HEK293 (cell line): ENCODE measurements around the gene LRCH4.

Source experiments
- KLF1 ChIP-seq: fragments of 450-650 bp; formaldehyde crosslinking; IDR thresholded peaks from 2 replicates; pipeline ENCODE4 v1.5.1; 2016; ENCODE audit warnings: missing biosample characterization, missing genetic modification characterization
- KLF16 ChIP-seq: fragments of 450-650 bp; formaldehyde crosslinking; IDR thresholded peaks from 2 replicates; pipeline ENCODE4 v1.5.1; 2017; ENCODE audit warnings: missing biosample characterization, missing genetic modification characterization
- MYNN ChIP-seq: fragments of 450-650 bp; formaldehyde crosslinking; IDR thresholded peaks from 2 replicates; pipeline ENCODE4 v1.5.1; 2016; ENCODE audit warnings: missing biosample characterization, missing genetic modification characterization, borderline replicate concordance
- ZNF112 ChIP-seq: fragments of 450-650 bp; formaldehyde crosslinking; IDR thresholded peaks from 2 replicates; pipeline ENCODE4 v1.5.0; 2017; ENCODE audit warnings: missing biosample characterization, missing genetic modification characterization
- ZNF174 ChIP-seq: fragments of 450-650 bp; formaldehyde crosslinking; IDR thresholded peaks from 2 replicates; pipeline ENCODE4 v1.5.0; 2017; ENCODE audit warnings: missing biosample characterization, mild to moderate bottlenecking, missing genetic modification characterization
- TF ChIP-seq, protein P1 (sequence below): fragments of 450-650 bp; formaldehyde crosslinking; IDR thresholded peaks from 2 replicates; pipeline ENCODE4 v1.5.1; 2016; ENCODE audit warnings: missing biosample characterization, missing genetic modification characterization
- TF ChIP-seq, protein P2 (sequence below): fragments of 450-650 bp; formaldehyde crosslinking; IDR thresholded peaks from 2 replicates; pipeline ENCODE4 v1.5.1; 2016; ENCODE audit warnings: missing biosample characterization, missing genetic modification characterization, low read depth
- TF ChIP-seq, protein P3 (sequence below): fragments of 450-650 bp; formaldehyde crosslinking; IDR thresholded peaks from 2 replicates; pipeline ENCODE4 v1.5.1; 2016; ENCODE audit warnings: missing biosample characterization, missing genetic modification characterization
- TF ChIP-seq, protein P4 (sequence below): fragments of 450-650 bp; formaldehyde crosslinking; IDR thresholded peaks from 2 replicates; pipeline ENCODE4 v1.5.1; 2017; ENCODE audit warnings: missing biosample characterization, missing genetic modification characterization
- TF ChIP-seq, protein P5 (sequence below): fragments of 450-650 bp; formaldehyde crosslinking; conservative IDR thresholded peaks from 2 replicates; pipeline ENCODE4 v1.5.1; 2016; ENCODE audit warnings: low read depth, missing biosample characterization, missing genetic modification characterization
- TF ChIP-seq, protein P6 (sequence below): fragments of 450-650 bp; formaldehyde crosslinking; IDR thresholded peaks from 2 replicates; pipeline ENCODE4 v1.5.1; 2016; ENCODE audit warnings: missing biosample characterization, missing genetic modification characterization
- TF ChIP-seq, protein P7 (sequence below): fragments of 450-650 bp; formaldehyde crosslinking; IDR thresholded peaks from 2 replicates; pipeline ENCODE4 v1.5.1; 2016; ENCODE audit warnings: missing biosample characterization, missing genetic modification characterization
- TF ChIP-seq, protein P8 (sequence below): fragments of 450-650 bp; formaldehyde crosslinking; IDR thresholded peaks from 2 replicates; pipeline ENCODE4 v1.5.1; 2016; ENCODE audit warnings: missing biosample characterization, missing genetic modification characterization

DNA sequence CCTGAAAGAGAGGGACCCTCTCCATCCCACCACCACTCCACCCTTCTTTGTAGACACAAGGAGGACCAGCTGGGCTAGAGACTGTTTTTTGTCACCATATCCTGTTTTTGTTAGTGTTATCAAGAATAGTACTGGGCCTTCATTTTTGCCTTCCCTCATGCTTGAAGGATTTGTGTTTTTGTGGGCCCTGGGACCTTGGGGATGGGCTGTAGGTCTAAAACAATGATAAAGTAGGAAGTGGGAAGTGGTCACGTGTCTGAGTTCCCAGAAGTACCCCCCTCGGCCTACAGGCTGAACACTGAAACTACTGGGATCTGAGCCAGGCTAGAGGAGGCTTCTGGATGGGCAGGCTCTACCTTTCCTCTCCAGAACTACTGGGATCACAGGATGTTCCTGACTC lies 38.1 kb downstream of the LRCH4 start:
- TF ChIP-seq, protein P1, sequence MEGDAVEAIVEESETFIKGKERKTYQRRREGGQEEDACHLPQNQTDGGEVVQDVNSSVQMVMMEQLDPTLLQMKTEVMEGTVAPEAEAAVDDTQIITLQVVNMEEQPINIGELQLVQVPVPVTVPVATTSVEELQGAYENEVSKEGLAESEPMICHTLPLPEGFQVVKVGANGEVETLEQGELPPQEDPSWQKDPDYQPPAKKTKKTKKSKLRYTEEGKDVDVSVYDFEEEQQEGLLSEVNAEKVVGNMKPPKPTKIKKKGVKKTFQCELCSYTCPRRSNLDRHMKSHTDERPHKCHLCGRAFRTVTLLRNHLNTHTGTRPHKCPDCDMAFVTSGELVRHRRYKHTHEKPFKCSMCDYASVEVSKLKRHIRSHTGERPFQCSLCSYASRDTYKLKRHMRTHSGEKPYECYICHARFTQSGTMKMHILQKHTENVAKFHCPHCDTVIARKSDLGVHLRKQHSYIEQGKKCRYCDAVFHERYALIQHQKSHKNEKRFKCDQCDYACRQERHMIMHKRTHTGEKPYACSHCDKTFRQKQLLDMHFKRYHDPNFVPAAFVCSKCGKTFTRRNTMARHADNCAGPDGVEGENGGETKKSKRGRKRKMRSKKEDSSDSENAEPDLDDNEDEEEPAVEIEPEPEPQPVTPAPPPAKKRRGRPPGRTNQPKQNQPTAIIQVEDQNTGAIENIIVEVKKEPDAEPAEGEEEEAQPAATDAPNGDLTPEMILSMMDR: no peak
- TF ChIP-seq MYNN: no peak
- no peak for TF ChIP-seq KLF1
- TF ChIP-seq, protein P2, sequence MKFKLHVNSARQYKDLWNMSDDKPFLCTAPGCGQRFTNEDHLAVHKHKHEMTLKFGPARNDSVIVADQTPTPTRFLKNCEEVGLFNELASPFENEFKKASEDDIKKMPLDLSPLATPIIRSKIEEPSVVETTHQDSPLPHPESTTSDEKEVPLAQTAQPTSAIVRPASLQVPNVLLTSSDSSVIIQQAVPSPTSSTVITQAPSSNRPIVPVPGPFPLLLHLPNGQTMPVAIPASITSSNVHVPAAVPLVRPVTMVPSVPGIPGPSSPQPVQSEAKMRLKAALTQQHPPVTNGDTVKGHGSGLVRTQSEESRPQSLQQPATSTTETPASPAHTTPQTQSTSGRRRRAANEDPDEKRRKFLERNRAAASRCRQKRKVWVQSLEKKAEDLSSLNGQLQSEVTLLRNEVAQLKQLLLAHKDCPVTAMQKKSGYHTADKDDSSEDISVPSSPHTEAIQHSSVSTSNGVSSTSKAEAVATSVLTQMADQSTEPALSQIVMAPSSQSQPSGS (tag by site-specific recombination): no peak
- TF ChIP-seq, protein P3, sequence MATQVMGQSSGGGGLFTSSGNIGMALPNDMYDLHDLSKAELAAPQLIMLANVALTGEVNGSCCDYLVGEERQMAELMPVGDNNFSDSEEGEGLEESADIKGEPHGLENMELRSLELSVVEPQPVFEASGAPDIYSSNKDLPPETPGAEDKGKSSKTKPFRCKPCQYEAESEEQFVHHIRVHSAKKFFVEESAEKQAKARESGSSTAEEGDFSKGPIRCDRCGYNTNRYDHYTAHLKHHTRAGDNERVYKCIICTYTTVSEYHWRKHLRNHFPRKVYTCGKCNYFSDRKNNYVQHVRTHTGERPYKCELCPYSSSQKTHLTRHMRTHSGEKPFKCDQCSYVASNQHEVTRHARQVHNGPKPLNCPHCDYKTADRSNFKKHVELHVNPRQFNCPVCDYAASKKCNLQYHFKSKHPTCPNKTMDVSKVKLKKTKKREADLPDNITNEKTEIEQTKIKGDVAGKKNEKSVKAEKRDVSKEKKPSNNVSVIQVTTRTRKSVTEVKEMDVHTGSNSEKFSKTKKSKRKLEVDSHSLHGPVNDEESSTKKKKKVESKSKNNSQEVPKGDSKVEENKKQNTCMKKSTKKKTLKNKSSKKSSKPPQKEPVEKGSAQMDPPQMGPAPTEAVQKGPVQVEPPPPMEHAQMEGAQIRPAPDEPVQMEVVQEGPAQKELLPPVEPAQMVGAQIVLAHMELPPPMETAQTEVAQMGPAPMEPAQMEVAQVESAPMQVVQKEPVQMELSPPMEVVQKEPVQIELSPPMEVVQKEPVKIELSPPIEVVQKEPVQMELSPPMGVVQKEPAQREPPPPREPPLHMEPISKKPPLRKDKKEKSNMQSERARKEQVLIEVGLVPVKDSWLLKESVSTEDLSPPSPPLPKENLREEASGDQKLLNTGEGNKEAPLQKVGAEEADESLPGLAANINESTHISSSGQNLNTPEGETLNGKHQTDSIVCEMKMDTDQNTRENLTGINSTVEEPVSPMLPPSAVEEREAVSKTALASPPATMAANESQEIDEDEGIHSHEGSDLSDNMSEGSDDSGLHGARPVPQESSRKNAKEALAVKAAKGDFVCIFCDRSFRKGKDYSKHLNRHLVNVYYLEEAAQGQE (tag by site-specific recombination): no peak
- TF ChIP-seq ZNF174: no peak
- TF ChIP-seq, protein P4, sequence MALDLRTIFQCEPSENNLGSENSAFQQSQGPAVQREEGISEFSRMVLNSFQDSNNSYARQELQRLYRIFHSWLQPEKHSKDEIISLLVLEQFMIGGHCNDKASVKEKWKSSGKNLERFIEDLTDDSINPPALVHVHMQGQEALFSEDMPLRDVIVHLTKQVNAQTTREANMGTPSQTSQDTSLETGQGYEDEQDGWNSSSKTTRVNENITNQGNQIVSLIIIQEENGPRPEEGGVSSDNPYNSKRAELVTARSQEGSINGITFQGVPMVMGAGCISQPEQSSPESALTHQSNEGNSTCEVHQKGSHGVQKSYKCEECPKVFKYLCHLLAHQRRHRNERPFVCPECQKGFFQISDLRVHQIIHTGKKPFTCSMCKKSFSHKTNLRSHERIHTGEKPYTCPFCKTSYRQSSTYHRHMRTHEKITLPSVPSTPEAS: no peak
- TF ChIP-seq ZNF112 (tag by site-specific recombination): no peak
- TF ChIP-seq, protein P5, sequence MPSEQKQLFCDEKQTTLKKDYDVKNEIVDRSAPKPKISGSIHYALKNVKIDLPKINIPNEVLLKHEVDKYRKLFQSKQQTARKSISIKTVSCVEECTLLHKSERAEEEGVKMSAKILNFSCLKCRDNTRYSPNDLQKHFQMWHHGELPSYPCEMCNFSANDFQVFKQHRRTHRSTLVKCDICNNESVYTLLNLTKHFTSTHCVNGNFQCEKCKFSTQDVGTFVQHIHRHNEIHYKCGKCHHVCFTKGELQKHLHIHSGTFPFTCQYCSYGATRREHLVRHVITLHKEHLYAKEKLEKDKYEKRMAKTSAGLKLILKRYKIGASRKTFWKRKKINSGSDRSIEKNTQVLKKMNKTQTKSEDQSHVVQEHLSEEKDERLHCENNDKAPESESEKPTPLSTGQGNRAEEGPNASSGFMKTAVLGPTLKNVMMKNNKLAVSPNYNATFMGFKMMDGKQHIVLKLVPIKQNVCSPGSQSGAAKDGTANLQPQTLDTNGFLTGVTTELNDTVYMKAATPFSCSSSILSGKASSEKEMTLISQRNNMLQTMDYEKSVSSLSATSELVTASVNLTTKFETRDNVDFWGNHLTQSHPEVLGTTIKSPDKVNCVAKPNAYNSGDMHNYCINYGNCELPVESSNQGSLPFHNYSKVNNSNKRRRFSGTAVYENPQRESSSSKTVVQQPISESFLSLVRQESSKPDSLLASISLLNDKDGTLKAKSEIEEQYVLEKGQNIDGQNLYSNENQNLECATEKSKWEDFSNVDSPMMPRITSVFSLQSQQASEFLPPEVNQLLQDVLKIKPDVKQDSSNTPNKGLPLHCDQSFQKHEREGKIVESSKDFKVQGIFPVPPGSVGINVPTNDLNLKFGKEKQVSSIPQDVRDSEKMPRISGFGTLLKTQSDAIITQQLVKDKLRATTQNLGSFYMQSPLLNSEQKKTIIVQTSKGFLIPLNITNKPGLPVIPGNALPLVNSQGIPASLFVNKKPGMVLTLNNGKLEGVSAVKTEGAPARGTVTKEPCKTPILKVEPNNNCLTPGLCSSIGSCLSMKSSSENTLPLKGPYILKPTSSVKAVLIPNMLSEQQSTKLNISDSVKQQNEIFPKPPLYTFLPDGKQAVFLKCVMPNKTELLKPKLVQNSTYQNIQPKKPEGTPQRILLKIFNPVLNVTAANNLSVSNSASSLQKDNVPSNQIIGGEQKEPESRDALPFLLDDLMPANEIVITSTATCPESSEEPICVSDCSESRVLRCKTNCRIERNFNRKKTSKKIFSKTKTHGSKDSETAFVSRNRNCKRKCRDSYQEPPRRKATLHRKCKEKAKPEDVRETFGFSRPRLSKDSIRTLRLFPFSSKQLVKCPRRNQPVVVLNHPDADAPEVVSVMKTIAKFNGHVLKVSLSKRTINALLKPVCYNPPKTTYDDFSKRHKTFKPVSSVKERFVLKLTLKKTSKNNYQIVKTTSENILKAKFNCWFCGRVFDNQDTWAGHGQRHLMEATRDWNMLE (tag by site-specific recombination): no peak
- TF ChIP-seq, protein P6, sequence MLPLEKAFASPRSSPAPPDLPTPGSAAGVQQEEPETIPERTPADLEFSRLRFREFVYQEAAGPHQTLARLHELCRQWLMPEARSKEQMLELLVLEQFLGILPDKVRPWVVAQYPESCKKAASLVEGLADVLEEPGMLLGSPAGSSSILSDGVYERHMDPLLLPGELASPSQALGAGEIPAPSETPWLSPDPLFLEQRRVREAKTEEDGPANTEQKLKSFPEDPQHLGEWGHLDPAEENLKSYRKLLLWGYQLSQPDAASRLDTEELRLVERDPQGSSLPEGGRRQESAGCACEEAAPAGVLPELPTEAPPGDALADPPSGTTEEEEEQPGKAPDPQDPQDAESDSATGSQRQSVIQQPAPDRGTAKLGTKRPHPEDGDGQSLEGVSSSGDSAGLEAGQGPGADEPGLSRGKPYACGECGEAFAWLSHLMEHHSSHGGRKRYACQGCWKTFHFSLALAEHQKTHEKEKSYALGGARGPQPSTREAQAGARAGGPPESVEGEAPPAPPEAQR: no peak
- TF ChIP-seq, protein P7, sequence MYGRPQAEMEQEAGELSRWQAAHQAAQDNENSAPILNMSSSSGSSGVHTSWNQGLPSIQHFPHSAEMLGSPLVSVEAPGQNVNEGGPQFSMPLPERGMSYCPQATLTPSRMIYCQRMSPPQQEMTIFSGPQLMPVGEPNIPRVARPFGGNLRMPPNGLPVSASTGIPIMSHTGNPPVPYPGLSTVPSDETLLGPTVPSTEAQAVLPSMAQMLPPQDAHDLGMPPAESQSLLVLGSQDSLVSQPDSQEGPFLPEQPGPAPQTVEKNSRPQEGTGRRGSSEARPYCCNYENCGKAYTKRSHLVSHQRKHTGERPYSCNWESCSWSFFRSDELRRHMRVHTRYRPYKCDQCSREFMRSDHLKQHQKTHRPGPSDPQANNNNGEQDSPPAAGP (tag by site-specific recombination): no peak
- TF ChIP-seq KLF16 (tag by site-specific recombination): no peak
- TF ChIP-seq, protein P8, sequence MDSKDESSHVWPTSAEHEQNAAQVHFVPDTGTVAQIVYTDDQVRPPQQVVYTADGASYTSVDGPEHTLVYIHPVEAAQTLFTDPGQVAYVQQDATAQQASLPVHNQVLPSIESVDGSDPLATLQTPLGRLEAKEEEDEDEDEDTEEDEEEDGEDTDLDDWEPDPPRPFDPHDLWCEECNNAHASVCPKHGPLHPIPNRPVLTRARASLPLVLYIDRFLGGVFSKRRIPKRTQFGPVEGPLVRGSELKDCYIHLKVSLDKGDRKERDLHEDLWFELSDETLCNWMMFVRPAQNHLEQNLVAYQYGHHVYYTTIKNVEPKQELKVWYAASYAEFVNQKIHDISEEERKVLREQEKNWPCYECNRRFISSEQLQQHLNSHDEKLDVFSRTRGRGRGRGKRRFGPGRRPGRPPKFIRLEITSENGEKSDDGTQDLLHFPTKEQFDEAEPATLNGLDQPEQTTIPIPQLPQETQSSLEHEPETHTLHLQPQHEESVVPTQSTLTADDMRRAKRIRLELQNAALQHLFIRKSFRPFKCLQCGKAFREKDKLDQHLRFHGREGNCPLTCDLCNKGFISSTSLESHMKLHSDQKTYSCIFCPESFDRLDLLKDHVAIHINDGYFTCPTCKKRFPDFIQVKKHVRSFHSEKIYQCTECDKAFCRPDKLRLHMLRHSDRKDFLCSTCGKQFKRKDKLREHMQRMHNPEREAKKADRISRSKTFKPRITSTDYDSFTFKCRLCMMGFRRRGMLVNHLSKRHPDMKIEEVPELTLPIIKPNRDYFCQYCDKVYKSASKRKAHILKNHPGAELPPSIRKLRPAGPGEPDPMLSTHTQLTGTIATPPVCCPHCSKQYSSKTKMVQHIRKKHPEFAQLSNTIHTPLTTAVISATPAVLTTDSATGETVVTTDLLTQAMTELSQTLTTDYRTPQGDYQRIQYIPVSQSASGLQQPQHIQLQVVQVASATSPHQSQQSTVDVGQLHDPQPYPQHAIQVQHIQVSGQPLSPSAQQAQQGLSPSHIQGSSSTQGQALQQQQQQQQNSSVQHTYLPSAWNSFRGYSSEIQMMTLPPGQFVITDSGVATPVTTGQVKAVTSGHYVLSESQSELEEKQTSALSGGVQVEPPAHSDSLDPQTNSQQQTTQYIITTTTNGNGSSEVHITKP (tag by site-specific recombination): no peak
